Measurements from ENCODE around the gene MAN2A2. TPM values are rescaled to one million over a fixed set of nuclear protein-coding genes. Genes with fewer than 3 reads are reported as not detected.

Gene MAN2A2
- total and polyA plus RNA-seq, 8 donors, result 46.1 to 86.3 (median 59.4) TPM

DNA sequence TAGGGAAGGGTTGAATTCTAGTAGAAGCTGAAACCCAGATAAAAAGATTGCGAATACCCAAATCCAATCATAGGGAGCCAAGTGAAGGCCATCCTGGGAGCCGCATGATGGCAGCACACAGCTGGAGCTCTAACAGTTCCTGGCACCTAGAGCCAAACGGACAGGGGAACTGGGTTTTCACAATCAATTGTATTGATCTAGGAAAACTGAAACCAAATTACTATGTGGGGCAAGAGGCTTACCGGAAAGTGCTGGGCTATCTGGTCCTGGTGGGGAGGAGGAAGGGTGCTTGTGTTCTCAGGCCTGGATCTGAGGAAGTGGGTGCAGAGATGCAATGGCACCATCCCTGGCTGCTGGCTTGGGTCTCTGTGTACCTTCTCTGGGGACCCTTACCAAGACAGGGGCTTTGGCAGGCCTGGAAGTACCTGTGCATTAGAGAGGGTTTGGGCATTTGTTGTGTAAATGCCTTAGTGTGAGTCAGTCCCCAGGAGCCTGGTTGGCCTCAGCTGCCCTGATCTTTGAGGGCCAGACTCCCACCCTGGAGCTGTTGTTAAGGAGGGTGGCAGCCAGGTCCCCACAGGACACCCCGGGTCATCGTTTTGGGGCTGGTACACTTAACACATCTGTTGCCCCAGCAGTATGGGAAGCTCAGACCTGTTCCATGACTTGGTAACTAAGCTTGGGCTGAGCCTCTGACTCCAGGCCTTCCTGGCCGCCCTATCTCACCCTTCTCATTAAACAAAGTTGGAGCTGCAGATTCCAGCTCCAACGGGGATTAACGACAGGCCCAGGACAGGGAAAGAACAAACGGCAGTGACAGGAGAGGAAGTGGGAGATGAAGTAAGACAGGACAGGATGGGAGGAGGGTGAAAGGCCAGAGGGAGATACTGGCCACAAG is 43.6 kb upstream of the MAN2A2 start:
- Histone ChIP-seq H3K4me3 (no peak overlapping the region), H3K36me3 (no peaks in the 10 kb centered on the region), H3K27ac (peak overlapping the region in 1 of 2 donors; percentile 60), H3K9me3 (no peaks in the 10 kb centered on the region), H3K27me3 (no peaks in the 10 kb centered on the region), H3K4me1 (peaks cover 0 to 59% of the 10 kb centered on the region in 2 donors)
- no peak for DNase-seq
- no peak for ATAC-seq
- intact Hi-C loops (cut with DNase I), result no loop called here
- TF ChIP-seq, protein P1, sequence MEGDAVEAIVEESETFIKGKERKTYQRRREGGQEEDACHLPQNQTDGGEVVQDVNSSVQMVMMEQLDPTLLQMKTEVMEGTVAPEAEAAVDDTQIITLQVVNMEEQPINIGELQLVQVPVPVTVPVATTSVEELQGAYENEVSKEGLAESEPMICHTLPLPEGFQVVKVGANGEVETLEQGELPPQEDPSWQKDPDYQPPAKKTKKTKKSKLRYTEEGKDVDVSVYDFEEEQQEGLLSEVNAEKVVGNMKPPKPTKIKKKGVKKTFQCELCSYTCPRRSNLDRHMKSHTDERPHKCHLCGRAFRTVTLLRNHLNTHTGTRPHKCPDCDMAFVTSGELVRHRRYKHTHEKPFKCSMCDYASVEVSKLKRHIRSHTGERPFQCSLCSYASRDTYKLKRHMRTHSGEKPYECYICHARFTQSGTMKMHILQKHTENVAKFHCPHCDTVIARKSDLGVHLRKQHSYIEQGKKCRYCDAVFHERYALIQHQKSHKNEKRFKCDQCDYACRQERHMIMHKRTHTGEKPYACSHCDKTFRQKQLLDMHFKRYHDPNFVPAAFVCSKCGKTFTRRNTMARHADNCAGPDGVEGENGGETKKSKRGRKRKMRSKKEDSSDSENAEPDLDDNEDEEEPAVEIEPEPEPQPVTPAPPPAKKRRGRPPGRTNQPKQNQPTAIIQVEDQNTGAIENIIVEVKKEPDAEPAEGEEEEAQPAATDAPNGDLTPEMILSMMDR (IDR thresholded peaks at IDR 0.05), result no peak

DNA sequence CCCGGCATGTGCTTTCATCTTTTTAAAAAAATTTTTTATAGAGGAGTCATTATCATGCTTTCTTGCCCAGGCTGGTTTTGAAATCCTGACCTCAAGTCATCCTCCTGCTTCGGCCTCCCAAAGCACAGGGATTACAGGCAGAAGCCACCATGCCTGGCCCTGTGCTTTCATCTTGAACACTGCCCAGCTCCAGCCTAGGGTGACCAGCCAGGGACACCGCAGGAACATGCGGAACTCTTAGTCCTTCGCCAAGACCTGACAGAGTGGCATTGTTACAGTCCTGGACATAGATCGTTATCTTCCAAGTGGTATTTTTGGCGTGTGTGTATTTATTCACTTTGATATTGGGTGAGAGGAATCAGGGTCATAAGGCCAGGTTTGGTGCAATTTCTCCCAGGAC is 42.7 kb upstream of the MAN2A2 start:
- Histone ChIP-seq H3K36me3 (no peaks in the 10 kb centered on the region), H3K27ac (peak overlapping the region in 1 of 2 donors; percentile 60), H3K4me1 (peaks cover 0 to 59% of the 10 kb centered on the region in 2 donors), H3K9me3 (no peaks in the 10 kb centered on the region), H3K27me3 (no peaks in the 10 kb centered on the region), H3K4me3 (no peak overlapping the region)
- TF ChIP-seq, protein P1 (IDR thresholded peaks at IDR 0.05), result no peak
- DNase-seq, result no peak
- ATAC-seq, result no peak
- intact Hi-C loops (cut with DNase I), result no loop called here

DNA sequence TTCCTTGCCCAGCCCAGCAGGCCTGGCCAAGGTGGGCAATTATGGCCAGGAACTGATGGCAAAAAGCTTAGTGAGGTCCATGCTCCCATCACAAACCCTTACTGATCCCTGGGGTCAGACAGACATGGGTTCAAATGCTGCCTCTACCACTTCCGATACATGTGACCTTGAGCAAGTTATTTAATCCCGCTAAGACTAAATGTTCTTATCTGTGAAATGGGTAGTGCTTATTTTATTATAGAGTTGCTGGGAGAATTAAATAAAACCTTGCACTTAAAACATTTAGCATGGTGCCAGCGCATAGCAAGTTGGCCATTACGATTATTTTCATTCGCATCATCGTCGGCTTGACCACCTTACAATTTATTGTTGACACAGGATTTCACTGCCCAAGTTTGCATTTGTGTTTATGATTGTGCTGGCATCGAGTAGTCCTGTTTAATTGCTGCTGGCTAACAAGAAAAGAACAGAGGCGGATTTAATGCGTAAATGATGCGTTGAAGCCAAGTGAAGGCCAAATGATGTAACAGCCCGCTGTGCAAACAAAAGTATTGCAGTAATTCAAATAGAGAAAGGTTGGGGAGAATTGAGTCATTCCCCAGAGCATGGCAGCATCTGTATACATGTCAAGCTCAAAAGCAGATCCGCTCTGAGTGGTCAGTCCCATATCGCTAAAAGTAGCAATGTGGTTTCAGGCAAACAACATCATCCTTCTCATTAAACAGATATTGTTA is 42.0 kb upstream of the MAN2A2 start:
- H3K27me3 ChIP-seq, result no peaks in the 10 kb centered on the region
- H3K9me3 ChIP-seq, result no peaks in the 10 kb centered on the region
- ATAC-seq (no peak), DNase-seq (no peak)
- peaks cover 0 to 62% of the 10 kb centered on the region in 2 donors for H3K4me1 ChIP-seq
- TF ChIP-seq, protein P1 (IDR thresholded peaks at IDR 0.05), result no peak
- no peak overlapping the region for H3K4me3 ChIP-seq
- intact Hi-C loops (cut with DNase I), result no loop called here
- peak overlapping the region in 1 of 2 donors; percentile 60 for H3K27ac ChIP-seq
- H3K36me3 ChIP-seq, result no peaks in the 10 kb centered on the region

DNA sequence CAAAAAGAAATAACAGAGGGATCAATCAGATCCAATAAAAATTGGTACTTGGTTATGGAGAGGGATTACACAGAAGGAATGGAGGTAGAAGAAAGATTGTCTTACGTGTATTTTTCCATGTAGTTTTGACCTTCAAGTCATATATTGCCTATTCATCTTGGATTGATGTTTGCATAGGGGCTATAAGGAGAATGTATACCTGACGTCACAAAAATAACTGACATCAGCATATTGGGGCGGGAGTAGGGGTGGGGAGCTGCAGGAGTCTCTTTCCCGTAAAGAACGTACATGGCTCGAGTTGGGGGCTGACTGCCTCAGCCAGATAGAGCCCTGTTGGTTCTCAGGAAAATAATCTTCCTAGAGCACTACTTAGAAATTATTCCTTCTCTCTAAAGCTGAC is 40.6 kb upstream of the MAN2A2 start:
- peaks cover 0 to 60% of the 10 kb centered on the region in 2 donors for H3K4me1 ChIP-seq
- no peak for DNase-seq
- no peak for ATAC-seq
- no peaks in the 10 kb centered on the region for H3K27me3 ChIP-seq
- no peak overlapping the region for H3K4me3 ChIP-seq
- TF ChIP-seq, protein P1 (IDR thresholded peaks at IDR 0.05), result no peak
- no peaks in the 10 kb centered on the region for H3K9me3 ChIP-seq
- H3K36me3 ChIP-seq, result no peaks in the 10 kb centered on the region
- intact Hi-C loops (cut with DNase I), result no loop called here
- peak overlapping the region in 1 of 2 donors; percentile 81 for H3K27ac ChIP-seq

All from left lung (tissue), 10 donors.